Cardiac fibroblast (primary cell): Measurements from ENCODE around the gene RAB25.

Source experiments
- DNase-seq, 2 donors: peaks; one replicate each; pipeline versions ENCODE4 v3.0.0 to v3.0.0-alpha.2; 2010; ENCODE audit warnings: low read depth in 2 of 2
- H3K4me3 ChIP-seq, 2 donors: replicated peaks in 1 of 2; 1 replicate in 1 of 2; 2 replicates in 1 of 2; pipeline ENCODE4 v1.5.1; 2011; ENCODE audit warnings: low read depth in 2 of 2, low read length in 2 of 2, mild to moderate bottlenecking in 2 of 2, moderate library complexity in 1 of 2
- CTCF ChIP-seq: IDR thresholded peaks from one replicate; pipeline ENCODE4 v1.5.1; 2011; ENCODE audit warnings: low read depth, mild to moderate bottlenecking, low read length, inconsistent platforms

RAB25 gene

DNA sequence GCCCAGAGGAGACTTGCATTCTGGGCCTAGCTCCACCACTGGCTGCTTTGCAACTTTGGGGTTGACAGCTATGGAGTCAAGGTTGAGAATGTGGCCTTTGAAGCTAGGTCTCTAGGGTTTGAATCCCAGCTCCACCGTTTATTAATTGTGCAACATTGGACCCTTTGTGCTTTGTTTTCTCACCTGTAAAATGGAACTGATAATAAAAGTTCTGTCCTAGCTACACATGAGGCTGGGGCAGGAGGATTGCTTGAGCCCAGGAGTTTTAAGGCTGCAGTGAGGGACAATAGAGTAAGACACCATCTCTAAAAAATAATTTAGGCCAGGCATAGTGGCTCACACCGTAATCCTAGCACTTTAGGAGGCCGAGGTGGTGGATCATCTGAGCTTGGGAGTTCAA is 38.3 kb downstream of the RAB25 start:
- H3K4me3 ChIP-seq = no peak overlapping the region
- no peak for DNase-seq
- no peak for TF ChIP-seq CTCF

GRCh38 chr1:156100205-156100995 is 39.4 kb downstream of the RAB25 start:
- TF ChIP-seq CTCF = no peak
- no peak for DNase-seq
- no peak overlapping the region for H3K4me3 ChIP-seq

GRCh38 chr1:156101880-156102279 is 40.9 kb downstream of the RAB25 start:
- no peak for DNase-seq
- no peak overlapping the region for H3K4me3 ChIP-seq
- no peak for TF ChIP-seq CTCF

DNA sequence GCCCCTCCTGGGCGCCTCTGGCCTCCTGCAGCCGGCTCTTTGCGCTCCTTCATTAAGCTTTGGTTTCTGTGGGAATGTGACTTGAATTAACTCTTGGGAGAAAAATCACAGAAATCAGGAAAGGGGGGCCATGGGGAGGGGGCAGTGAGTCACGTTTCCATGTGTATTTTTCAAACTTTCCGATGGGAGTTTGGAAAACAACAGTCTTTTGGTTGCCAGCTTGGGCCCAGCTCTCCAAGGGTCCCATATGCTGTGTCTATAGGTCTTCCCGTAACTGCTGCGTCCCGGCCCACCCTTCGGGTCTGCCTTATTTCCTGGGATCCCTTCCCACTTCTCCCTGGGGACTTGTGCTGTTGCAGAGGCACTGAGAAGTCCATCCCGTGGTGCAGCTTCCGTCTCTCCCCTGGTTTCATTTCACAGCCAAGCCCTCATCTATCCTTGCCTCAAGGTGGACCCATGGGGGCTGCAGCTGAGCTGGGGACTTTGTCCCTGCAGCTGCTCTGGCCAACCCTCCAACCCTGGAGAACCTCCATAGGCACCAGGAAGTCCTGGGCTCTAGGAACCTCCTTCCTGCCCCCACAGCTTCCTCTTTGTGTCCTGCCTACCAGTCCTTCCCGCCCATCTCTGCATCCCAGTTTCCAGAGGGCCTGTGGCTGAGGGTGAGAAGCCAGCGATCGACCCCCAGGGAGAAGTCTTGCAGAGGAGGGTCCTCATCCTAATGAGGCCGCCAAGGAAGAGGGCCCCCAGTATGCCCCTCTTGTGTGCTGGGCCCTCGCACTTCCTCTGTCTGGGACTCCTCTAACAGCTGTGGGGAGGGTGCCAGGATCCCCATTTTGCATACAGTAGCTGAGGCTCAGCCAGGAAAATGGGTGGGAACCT is 41.9 kb downstream of the RAB25 start:
- H3K4me3 ChIP-seq = no peak overlapping the region
- no peak for TF ChIP-seq CTCF
- DNase-seq = peak in 1 of 2 donors; percentile 61

- DNase-seq = peak; percentile 60 to 71
- H3K4me3 ChIP-seq = no peak overlapping the region
- TF ChIP-seq CTCF = no peak
These were observed 42.6 kb downstream of the RAB25 start for GRCh38 chr1:156103521-156103947.

GRCh38 chr1:156104065-156104810 is 43.3 kb downstream of the RAB25 start:
- peak; percentile 84 to 96 for DNase-seq
- TF ChIP-seq CTCF = no peak
- no peak overlapping the region for H3K4me3 ChIP-seq
